Keratinocyte (primary cell): ENCODE results near the gene BANP. TPM values are rescaled to one million over a fixed set of nuclear protein-coding genes. Genes with fewer than 3 reads are reported as not detected.
"Not testable (repeated sequence)": the region's sequence is repeated elsewhere in the genome, so short reads cannot be mapped to it uniquely, and the experiment has no call there.

Experiments
- DNase-seq: peaks from one replicate; pipeline ENCODE4 v3.0.0-alpha.2; 2011; ENCODE audit warnings: low read depth, missing footprints, low spot score
- FAIRE-seq: peaks from 2 replicates; lab custom pipeline; 2011; peaks lifted over from hg19 to GRCh38; lab: Jason Lieb, UNC
- H2AFZ ChIP-seq: 2 replicates; pipeline ENCODE4 v1.6.0; 2012; ENCODE audit warnings: low read length, control low read depth, inconsistent platforms; ENCODE audit not compliant: control insufficient read depth
- H3K27ac ChIP-seq: 2 replicates; pipeline ENCODE4 v1.5.1; 2011; ENCODE audit warnings: low read length; ENCODE audit not compliant: control insufficient read depth, insufficient read depth
- H3K27me3 ChIP-seq: 3 replicates; pipeline ENCODE4 v1.6.0; 2011; ENCODE audit warnings: low read length; ENCODE audit not compliant: control insufficient read depth, insufficient read depth; ENCODE audit errors: extremely low read depth
- H3K36me3 ChIP-seq, 2 experiments: 2 replicates in 1 of 2; 3 replicates in 1 of 2; pipeline ENCODE4 v1.5.1; 2011; ENCODE audit warnings: low read length in 2 of 2, mild to moderate bottlenecking in 1 of 2; ENCODE audit not compliant: control insufficient read depth in 2 of 2, insufficient read depth in 2 of 2; ENCODE audit errors: extremely low read depth in 1 of 2
- H3K4me1 ChIP-seq: 3 replicates; pipeline ENCODE4 v1.5.1; 2011; ENCODE audit warnings: low read length; ENCODE audit not compliant: control insufficient read depth, insufficient read depth; ENCODE audit errors: extremely low read depth
- H3K4me2 ChIP-seq: 3 replicates; pipeline ENCODE4 v1.6.0; 2011; ENCODE audit warnings: low read depth, low read length; ENCODE audit not compliant: control insufficient read depth, insufficient read depth; ENCODE audit errors: extremely low read depth
- H3K4me3 ChIP-seq, 3 experiments: fragments of 200-600 bp in 1 of 3; sonication (generic) in 1 of 3; 2 replicates in 2 of 3; 3 replicates in 1 of 3; pipeline ENCODE4 v1.5.1; 2011 to 2016; ENCODE audit warnings: low read length in 3 of 3, mild to moderate bottlenecking in 3 of 3, control low read depth in 2 of 3, inconsistent platforms in 1 of 3, low read depth in 1 of 3, mixed read lengths in 1 of 3, mixed run types in 1 of 3, moderate library complexity in 1 of 3; ENCODE audit not compliant: control insufficient read depth in 2 of 3, insufficient read depth in 2 of 3; ENCODE audit errors: extremely low read depth in 1 of 3
- H3K79me2 ChIP-seq: 2 replicates; pipeline ENCODE4 v1.6.0; 2012; ENCODE audit warnings: low read length; ENCODE audit not compliant: control insufficient read depth, insufficient read depth
- H3K9ac ChIP-seq: 3 replicates; pipeline ENCODE4 v1.6.0; 2011; ENCODE audit warnings: low read length; ENCODE audit not compliant: control insufficient read depth, insufficient read depth; ENCODE audit errors: extremely low read depth
- H3K9me1 ChIP-seq: 3 replicates; pipeline ENCODE4 v1.6.0; 2011; ENCODE audit warnings: low read length; ENCODE audit not compliant: control insufficient read depth, insufficient read depth; ENCODE audit errors: extremely low read depth
- H3K9me3 ChIP-seq: 2 replicates; pipeline ENCODE4 v1.5.1; 2012; ENCODE audit warnings: low read depth, low read length; ENCODE audit not compliant: control insufficient read depth
- H4K20me1 ChIP-seq: 3 replicates; pipeline ENCODE4 v1.6.0; 2011; ENCODE audit warnings: low read length; ENCODE audit not compliant: control insufficient read depth, insufficient read depth; ENCODE audit errors: extremely low read depth
- dilution Hi-C: fragments of 300-500 bp; cut with MboI; formaldehyde crosslinking; loops from one replicate; pipeline ENCODE4 v1.7.0; 2020; ENCODE audit warnings: low sequenced_read_pairs; ENCODE audit not compliant: extremely low pct_ligation_motif_present
- polyA plus RNA-seq, 5 experiments: library from polyadenylated mRNA; depleted of rRNA in 3 of 5; stranded (reverse) in 3 of 5; stranded (forward) in 1 of 5; unstranded in 1 of 5; fragments of >200 nt; gene quantifications; 1 replicate in 1 of 5; 2 replicates in 3 of 5; 3 replicates in 1 of 5; pipeline versions ENCODE4 v1.2.1 to v1.2.3, GENCODE V29; 2011 to 2012; ENCODE audit warnings: missing spikeins in 2 of 5, low read depth in 1 of 5, low replicate concordance in 1 of 5

BANP gene
- polyA plus RNA-seq, 1 donor (not counting 4 experiments of a cell fraction or from before 2014, with no cell fraction given) = 10.8 TPM

DNA sequence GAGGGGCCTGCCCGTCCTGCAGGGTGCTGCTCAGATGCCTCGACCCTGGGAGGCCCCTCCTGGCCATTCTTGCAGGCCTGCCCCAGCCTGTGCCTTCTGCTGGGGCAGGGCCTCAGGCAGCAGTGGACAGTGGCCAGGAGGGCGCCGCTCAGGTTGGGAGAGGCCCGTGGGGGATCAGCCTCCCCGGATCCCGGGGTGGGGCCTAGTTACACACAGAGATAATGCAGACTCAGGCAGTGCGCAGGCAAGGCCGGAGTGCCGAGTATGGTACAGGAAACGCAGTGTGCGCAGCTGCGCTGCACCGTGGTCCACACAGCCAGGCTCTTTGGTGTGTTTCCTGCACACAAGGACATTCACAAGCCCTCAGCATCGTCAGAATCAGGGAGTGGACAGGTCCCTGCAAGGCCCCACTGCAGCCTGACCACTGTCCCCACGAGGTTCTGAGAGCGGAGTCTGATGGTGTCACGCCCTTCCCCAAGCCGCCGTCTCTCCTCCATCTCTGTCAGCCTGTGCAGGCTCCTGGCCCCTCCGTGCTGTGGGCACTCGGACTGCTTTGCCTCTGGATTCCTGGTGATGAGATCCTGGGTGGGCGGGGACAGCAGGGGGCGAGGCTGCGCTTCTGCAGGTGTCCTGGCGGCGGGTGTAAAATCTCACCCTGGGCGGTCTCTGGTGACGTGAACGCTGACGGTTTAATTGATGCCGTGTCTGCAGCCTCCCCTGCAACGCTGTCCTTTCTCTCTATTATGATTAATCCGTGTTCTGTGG lies 141.7 kb downstream of the BANP start:
- peaks cover 43% of the 10 kb centered on the region for H3K27me3 ChIP-seq
- dilution Hi-C loops, H3K36me3 ChIP-seq, H2AFZ ChIP-seq, H3K27ac ChIP-seq, H3K9me3 ChIP-seq, H3K4me3 ChIP-seq, H3K79me2 ChIP-seq, H3K4me1 ChIP-seq, H3K9ac ChIP-seq, DNase-seq, H3K9me1 ChIP-seq, H4K20me1 ChIP-seq, H3K4me2 ChIP-seq: not testable (repeated sequence)
- peak; percentile 41 for FAIRE-seq

DNA sequence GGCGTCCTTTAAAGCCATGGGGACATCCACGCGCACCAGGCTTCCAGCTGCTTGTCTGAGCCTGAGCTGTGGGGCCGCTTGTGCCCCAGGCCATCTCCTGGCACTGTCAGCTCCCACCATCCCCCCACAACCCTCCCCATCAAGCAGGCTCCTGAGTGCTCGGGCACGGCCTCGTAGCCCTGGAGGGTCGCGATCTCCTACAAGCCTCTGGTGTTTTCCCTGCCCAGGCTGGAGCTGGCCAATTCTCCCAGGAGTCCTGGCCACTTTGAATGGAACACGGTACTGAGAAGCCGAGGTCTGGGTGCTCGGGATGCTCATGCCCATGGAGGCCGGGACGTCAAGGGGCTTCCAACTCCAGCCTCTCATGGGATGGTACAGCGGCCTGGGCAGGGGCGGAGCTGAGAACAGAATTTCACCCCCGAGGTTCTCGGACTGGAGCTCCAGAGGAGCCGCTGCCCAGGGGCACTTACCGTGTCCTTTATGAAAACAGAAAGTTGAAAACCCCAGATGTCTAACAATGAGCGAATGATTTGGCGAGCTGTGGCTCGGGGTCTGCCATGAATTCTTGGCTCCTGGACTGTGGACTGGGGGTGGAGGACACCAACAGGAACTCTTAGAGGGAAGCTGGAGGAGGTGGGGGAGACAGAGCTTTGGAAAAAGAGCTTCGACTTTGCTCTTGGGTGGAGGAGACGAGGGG lies 142.5 kb downstream of the BANP start:
- peaks cover 40% of the 10 kb centered on the region for H3K27me3 ChIP-seq

DNA sequence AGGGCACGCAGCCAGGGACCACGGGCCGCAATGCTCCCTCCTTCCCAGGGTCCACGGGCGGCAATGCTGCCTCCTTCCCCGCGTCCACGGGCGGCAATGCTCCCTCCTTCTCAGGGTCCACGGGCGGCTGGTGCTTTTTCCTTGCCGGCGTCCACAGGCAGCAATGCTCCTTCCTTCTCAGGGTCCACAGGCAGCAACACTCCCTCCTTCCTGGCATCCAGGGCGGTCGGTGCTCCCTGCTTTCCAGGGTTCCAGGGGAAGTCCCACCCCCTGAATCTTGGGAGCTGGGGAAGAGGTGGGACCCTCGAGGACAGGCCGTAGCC lies 143.0 kb downstream of the BANP start:
- H3K9me1 ChIP-seq, H3K4me1 ChIP-seq, H3K36me3 ChIP-seq, FAIRE-seq, H3K4me3 ChIP-seq, DNase-seq, H3K4me2 ChIP-seq, H2AFZ ChIP-seq, H4K20me1 ChIP-seq, H3K27ac ChIP-seq, H3K9ac ChIP-seq, H3K9me3 ChIP-seq, dilution Hi-C loops, H3K79me2 ChIP-seq: not testable (repeated sequence)
- H3K27me3 ChIP-seq = peaks cover 43% of the 10 kb centered on the region

More for the DNA sequence above, 142.5 kb downstream of the BANP start:
- FAIRE-seq, H3K79me2 ChIP-seq, H3K27ac ChIP-seq, DNase-seq, H3K36me3 ChIP-seq, H3K9me1 ChIP-seq, H2AFZ ChIP-seq, dilution Hi-C loops, H3K4me1 ChIP-seq, H4K20me1 ChIP-seq, H3K4me2 ChIP-seq, H3K9ac ChIP-seq, H3K9me3 ChIP-seq, H3K4me3 ChIP-seq: not testable (repeated sequence)

DNA sequence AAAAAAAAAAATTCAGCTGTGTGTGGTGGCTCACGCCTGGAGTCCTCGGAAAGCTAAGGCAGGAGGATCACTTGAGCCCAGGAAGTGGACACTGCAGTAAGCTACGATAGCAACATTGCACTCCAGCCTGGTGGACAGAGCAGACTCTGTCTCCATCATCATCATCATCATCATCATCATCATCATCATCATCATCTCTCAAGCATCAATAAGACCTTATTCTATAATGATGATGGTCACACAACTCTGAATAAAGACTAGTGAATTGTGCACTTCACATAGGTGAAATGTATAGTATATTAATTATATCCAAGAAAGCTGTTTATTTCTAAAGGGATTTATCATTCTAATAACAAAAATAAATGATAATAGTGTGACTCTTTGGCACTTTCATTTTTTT lies 143.7 kb downstream of the BANP start:
- H3K27me3 ChIP-seq = peaks cover 40% of the 10 kb centered on the region
- H3K9me1 ChIP-seq, H3K4me2 ChIP-seq, H2AFZ ChIP-seq, H3K36me3 ChIP-seq, dilution Hi-C loops, H3K9ac ChIP-seq, H3K79me2 ChIP-seq, H3K4me3 ChIP-seq, DNase-seq, H3K27ac ChIP-seq, H3K9me3 ChIP-seq, FAIRE-seq, H4K20me1 ChIP-seq, H3K4me1 ChIP-seq: not testable (repeated sequence)

DNA sequence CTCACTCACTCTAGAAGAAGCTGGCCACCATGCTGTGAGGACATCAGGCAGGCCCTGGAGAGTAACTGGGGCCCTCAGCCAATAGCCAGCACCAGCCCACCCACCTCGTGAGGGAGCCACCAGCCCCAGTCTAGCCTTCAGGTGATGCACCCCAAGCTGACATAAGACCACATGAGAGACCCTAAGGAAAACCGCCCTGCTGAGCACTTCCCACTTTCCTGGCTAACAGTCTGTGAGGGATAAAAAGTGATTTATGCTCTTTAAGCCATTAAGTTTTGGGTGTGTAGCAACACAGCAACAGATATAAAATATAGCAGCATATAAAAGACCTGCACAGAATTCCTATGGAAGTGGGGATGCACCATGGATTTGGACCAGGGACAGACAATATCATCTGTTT lies 145.4 kb downstream of the BANP start:
- H3K4me3 ChIP-seq, DNase-seq, H3K4me2 ChIP-seq, H4K20me1 ChIP-seq, H2AFZ ChIP-seq, H3K4me1 ChIP-seq, H3K9me3 ChIP-seq, H3K9me1 ChIP-seq, H3K79me2 ChIP-seq, H3K27ac ChIP-seq, H3K9ac ChIP-seq, dilution Hi-C loops, FAIRE-seq, H3K36me3 ChIP-seq: not testable (repeated sequence)
- peaks cover 35% of the 10 kb centered on the region for H3K27me3 ChIP-seq
